NCI-H2227 (cell line): Measurements from ENCODE around the gene RSPH6A.

Experiments used
- DNase-seq: peaks from one replicate; lab custom pipeline; 2025; ENCODE audit not compliant: unreplicated experiment; lab: John Stamatoyannopoulos, UW

Gene RSPH6A

DNA sequence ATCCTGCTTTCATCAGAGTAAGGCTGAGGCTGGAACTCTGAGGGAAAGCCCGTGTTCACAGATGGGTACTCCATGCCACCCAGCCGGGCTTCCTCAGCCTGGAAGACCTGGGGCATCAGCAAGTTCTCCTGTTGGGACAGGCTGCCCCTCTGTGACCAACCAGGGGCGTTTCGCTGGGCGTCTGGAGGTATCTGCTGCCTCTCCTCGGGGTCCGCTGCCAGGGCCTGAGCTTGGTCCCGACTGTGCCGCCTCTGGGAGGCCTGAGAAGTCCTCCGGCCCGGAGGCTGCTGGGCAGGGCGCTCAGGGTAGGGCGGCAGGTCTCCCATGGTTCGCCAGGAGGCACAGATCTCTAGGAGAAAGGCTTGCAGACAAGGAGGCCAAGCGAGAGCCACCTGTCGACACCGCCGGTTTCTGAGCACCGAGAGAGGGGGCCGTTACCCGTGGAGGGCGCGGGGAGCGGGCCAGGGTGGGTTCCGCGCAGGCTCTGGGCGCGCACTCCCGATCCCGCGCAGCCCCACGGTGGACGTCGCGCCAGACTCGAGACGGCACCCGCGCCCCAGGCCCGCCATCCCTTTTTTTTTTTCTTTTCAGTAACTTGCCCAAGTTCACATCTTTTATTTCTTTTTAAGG, at the start of gene RSPH6A:
Gene RSPH6A (minus strand): TSS at position 458 of the 630 bp plus-strand sequence. CDS start 132 bp downstream, at position 326.
- no peak for DNase-seq

DNA sequence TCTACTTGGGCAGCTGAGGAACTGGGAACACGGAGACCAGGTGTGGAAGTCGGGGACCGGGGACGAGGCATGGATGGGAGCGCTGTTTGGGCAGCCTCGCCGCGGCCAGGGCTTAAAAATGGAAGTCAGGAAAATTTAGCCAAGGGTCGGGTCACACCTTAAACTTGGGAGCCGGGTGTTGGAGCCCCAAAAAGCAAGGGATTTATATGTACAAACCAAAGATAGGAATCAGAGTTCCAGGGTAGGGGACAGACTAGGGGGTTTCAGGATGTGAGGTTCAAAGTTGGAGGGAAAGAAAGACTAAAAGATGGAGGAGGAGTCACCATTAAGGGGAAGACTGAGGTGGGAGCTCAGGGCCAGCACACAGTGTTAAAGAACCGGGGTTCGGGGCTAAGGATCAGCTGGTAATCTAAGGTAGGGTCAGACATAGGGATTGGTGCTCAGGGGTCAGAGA, 49.5 kb upstream of the RSPH6A start:
- no peak for DNase-seq

DNA sequence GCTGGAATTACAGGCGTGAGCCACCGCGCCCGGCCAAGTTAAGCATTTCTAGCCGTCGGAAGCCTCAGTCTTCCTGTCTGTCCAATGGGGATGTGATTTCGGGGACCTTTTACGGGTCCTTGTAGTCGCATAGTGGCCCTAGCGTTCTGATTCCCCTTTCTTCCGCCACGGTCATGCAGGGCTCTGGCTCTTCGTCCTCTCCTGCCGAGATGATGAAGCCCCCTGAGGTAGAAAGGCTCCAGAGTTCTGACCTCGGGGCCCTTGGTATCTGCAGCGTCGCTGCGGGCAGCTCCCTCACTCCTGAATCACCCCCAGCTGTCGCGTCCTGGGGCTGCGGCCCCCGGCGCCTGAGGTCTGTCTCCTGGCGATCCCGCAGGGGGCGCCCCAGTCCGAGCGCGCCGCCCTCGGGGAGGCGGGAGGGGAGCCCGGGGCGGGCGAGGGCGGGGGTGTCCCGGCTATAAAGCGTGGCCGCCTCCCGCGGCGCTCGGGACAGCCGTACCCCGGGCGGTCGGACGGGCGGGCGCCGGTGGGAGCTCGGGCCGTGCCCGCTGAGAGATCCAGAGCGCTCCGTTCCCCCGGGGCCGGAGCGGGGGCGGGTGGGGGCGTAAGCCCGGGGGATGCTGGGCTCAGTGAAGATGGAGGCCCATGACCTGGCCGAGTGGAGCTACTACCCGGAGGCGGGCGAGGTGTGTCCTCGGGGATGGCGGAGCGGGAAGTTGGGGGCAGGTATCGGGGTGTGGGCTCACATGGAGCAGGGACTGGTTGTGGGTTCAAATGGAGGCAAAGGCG, 48.9 kb upstream of the RSPH6A start, which contains the start of gene FOXA3:
Gene FOXA3 (plus strand): TSS at position 487 of the 789 bp plus-strand sequence. CDS start 131 bp downstream, at position 618.
- DNase-seq, result peak; percentile 49

- DNase-seq, result no peak
Measured at GRCh38 chr19:45863335-45863839, 48.3 kb upstream of the RSPH6A start.

DNA sequence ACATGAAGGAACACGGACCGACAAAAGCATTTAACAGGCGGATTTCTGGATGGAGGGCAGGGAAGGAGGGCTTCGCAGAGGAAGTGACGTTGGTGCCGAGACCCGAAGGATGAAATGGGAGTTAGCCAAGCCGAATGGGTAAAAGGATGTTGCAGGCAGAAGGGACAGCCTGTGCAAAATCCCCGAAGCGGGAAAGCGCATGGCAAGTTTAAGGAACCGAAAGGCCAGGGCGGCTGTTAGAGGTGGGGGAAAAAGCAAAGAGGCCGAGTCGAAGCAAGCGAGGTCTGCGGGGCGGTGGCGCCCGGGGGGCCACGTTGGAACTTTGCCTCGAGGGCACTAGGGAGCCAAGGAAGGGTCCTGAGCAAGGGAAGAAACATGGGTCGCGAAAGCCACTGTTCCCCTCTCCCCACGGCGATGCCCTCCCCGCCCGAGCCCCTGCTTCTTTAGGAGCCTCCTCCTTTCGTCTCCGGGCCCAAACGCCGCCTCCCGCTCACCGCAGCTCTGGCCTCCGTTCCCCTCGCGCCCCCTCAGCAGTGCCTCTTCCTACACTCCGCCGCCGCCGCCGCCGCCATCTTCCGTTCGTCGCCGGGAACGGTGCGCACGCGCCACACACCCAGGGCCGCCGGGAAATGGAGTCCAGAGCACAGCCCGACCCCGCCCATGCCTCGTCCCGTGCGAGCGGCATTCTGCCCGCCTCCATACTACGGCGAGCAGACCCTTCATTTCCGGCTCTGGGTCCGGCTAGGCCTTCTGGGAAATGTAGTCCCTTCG, 47.6 kb upstream of the RSPH6A start, which contains the start of gene SYMPK:
Gene SYMPK (minus strand): TSS at position 584 of the 771 bp plus-strand sequence. CDS start 8,652 bp downstream, outside the sequence.
- DNase-seq, result peak; percentile 97

GRCh38 chr19:45862271-45862563, 47.1 kb upstream of the RSPH6A start:
- DNase-seq, result no peak

GRCh38 chr19:45860359-45861259, 45.5 kb upstream of the RSPH6A start:
- no peak for DNase-seq

DNA sequence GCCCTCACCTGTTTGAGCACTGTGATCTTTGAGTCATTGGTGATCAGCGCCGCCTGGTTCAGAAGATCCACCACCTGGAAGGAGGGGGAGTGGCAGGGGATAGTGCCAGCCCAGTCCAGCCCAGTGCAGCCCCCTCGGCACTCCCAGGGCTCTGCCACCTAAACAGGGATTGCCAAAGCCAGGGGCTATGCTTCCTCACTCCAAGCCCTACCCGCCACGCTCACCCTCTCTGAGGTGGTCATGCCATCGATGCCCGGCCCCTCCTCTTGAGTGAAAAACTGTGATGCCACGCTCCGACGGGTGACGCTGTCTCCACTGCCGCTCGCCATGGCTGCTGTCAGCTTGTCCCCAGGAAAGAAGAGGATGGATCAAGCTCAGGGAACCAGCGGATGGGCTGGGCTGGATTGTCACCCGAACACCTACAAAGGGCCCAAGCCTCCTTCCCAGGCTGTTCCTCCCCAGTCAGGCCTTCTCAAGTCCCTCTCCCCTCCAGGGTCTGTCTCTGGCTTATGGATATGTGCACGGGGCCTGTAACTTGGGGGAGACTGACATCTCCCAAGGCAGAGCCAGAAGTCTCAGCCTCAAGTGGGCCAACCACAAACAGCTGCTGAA, 39.2 kb upstream of the RSPH6A start:
- DNase-seq, result no peak

DNA sequence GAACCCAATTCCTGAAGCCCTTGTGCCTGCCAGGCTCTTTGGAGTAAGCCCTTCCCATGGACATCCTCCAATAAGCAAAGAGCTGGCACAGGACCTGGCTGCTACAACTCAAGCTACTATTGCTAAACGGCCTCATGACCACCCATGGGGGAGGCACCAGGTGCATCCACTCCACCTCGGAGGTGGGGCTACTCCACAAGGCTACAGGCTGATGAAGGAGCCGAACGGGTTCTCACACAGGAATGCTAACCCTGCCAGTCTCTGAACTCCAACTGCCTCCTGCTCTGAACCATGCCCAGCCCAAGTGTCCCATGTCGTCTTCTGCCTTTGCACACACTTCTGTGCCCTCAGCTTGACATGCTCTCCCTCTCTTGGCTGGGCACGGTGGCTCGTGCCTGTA, 37.9 kb upstream of the RSPH6A start:
- no peak for DNase-seq

GRCh38 chr19:45852145-45852750, 37.1 kb upstream of the RSPH6A start:
- no peak for DNase-seq

DNA sequence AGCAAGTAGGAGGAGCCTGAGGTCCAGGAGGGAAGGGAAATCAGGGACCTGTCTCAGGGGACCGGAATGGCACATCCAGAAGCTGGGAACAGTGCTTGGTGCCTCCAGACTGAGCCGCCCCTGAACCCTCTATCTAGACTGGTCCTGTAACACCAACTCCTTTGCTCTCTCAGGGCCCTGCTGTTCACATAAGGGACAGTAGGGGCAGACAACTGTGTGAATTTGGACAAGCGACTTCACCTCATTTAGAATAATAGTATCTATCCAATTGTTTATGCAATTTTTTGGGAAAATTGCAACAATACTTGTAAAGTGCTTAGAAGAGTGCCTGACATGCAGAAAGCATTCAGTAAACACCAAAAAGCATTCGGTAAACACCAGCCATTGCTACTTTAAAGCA, 33.8 kb upstream of the RSPH6A start:
- no peak for DNase-seq

DNA sequence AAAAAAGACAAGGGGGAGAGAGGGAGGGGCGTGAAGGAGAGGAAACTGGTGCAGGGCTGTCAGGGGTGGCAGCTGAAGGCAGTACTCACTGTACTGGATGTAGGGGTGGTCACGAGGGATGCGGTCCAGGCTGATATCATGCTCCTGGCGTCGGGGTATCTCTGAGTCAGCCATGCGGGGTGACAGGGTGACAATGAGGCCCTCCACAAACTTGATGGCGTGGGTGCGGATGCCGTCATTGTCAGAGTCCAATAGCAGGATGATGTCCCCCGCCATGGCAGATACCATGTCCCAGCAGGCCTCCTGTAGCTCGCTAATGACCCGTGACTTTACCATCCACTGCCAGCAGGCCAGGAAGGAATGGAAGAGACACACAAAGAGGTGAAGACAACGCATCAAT, 32.6 kb upstream of the RSPH6A start:
- DNase-seq, result no peak

DNA sequence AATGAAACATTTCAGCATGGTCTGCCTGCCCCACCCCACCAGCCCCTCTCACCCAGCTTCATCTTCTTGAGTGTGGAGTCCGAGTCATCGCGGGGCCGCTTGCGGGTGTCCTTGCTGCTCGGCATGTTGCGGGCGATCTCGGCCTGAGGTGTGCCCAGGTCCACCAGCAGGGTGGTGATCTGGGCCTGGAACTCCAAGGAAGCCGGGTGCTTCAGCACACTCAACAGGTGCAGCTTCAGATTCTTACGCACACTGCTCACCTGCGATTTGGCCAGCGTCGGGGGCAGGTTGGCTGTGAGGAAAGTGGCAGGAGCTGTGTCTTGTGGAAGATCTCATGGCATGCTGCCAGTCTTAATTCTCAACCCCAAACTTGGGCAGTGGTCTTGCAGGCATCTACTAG, 27.1 kb upstream of the RSPH6A start:
- DNase-seq, result no peak

- DNase-seq, result no peak
Measured at GRCh38 chr19:45834970-45835369, 19.9 kb upstream of the RSPH6A start.

- DNase-seq, result no peak
Measured at GRCh38 chr19:45828945-45829344, 13.8 kb upstream of the RSPH6A start.

DNA sequence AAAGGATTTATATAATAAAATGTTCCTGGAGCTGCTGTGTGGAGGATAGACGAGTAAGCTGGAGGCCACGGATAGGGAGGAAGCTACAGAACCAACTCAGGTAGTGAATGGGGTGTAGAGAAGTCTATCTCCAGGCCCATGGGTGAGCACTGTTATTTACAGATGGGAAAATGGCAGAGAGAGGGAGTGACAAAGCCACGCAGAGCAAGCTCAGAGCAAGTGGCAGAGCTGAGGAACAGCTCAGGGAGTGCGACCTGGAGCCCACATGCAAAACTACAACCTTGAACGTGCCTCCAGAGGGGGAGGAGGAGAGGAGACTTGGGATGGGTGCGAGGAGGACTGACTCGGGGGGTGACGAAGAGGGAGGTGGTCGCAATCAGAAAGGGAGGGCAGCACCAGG, 13.4 kb upstream of the RSPH6A start:
- no peak for DNase-seq

DNA sequence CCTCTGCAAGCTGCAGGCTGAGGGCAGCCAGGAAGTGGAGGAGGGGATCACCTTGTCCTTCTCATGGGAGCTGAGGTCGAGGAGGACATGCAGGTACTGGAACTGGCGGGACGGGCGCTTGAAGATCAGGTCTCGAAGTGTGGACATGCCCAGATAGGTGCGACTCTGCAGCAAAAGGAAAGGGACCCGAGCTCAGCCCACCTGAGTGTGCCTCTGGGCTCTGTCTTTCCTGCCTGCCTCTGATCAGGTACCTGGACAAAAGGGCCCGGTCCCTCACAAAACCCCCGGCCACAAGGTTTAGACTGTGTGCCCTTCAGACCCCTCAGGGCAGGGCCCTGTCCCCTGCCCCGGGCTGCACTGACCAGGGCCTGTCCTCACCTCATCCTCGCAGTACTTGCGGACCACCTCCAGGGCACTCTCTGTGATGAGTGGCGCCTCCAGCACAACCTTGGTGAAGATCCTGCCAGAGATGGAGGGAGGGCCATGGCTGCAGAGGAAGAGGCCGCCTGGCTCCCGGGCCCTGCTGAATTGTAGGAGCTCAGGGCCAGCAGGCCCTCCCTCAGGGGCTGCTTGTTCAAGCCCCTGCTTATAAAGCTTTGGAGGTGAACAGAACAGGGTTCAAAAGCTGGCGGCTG, 12.5 kb upstream of the RSPH6A start:
- DNase-seq, result no peak

DNA sequence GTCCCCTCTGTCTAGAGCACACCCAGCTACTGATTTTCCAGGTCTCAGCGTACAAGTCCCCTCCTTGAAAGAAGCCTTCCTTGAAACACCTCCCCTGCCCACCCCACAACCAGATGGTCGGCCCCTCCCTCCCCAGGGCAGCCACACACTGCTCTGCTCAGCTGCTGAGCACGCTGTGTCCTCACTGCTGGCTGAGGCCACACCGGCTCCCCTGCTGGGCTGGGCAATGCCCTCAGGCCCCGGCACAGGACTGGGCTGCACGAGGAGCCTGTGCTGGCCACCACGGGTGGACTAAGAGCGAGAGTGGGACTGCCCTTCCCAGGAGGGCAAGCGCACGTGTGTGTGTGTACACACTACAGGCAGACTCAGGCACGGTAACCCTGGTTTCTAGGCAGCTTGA, 11.8 kb upstream of the RSPH6A start:
- no peak for DNase-seq
